Measurements from ENCODE around the gene PALLD.

PALLD gene

DNA sequence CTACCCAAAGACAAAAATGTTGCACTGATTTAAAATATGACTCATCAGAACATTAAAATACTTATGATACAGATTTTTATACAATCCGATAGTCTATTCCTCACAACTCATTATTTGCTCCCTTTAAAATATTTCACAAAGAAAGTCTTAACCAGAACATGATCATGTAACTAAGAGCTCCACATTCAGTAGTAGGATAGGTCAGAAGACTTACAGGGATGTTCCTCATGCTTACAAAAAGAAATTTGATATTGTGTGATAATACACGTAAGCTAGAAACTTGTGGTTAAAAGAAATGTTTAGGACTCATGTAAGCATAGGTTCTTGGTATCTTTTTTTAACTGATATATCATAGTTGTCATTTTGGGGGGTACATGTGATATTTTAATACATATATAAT, 235.9 kb downstream of the PALLD start:
- Histone ChIP-seq H3K9me3 (ENCODE audit: insufficient read depth, low read length, severe bottlenecking) (no peaks in the 10 kb centered on the region), H3K4me3 (ENCODE audit: low read depth in 1 of 2, low read length in 2 of 2) (no peak overlapping the region), H3K4me1 (ENCODE audit: insufficient read depth, low read length) (no peaks in the 10 kb centered on the region), H3K27me3 (ENCODE audit: insufficient read depth, low read length, poor library complexity) (no peaks in the 10 kb centered on the region), H3K9ac (ENCODE audit: low read depth, low read length) (no peak overlapping the region), H3K36me3 (ENCODE audit: insufficient read depth, low read length) (no peaks in the 10 kb centered on the region), H3K79me2 (ENCODE audit: insufficient read depth, low read length) (no peaks in the 10 kb centered on the region), H3K4me2 (ENCODE audit: insufficient read depth, low read length) (no peak overlapping the region), H2AFZ (ENCODE audit: low read depth, low read length) (no peak overlapping the region), H3K27ac (ENCODE audit: low read length) (no peak overlapping the region), H4K20me1 (ENCODE audit: insufficient read depth, low read length) (no peaks in the 10 kb centered on the region)
- DNase-seq, result no peak
- TF ChIP-seq, protein P1, sequence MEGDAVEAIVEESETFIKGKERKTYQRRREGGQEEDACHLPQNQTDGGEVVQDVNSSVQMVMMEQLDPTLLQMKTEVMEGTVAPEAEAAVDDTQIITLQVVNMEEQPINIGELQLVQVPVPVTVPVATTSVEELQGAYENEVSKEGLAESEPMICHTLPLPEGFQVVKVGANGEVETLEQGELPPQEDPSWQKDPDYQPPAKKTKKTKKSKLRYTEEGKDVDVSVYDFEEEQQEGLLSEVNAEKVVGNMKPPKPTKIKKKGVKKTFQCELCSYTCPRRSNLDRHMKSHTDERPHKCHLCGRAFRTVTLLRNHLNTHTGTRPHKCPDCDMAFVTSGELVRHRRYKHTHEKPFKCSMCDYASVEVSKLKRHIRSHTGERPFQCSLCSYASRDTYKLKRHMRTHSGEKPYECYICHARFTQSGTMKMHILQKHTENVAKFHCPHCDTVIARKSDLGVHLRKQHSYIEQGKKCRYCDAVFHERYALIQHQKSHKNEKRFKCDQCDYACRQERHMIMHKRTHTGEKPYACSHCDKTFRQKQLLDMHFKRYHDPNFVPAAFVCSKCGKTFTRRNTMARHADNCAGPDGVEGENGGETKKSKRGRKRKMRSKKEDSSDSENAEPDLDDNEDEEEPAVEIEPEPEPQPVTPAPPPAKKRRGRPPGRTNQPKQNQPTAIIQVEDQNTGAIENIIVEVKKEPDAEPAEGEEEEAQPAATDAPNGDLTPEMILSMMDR (IDR thresholded peaks at IDR 0.05; ENCODE audit: borderline replicate concordance, extremely low read depth, low read length, poor library complexity, severe bottlenecking), result no peak
- no peak for TF ChIP-seq EZH2 (IDR thresholded peaks at IDR 0.05; ENCODE audit: borderline replicate concordance, low read depth, low read length, severe bottlenecking)
- ATAC-seq (ENCODE audit: insufficient read depth, low read depth), result no peak

- Histone ChIP-seq H3K36me3 (ENCODE audit: insufficient read depth, low read length) (no peaks in the 10 kb centered on the region), H3K79me2 (ENCODE audit: insufficient read depth, low read length) (no peaks in the 10 kb centered on the region), H3K4me1 (ENCODE audit: insufficient read depth, low read length) (no peaks in the 10 kb centered on the region), H3K9ac (ENCODE audit: low read depth, low read length) (no peak overlapping the region), H3K27ac (ENCODE audit: low read length) (no peak overlapping the region), H3K9me3 (ENCODE audit: insufficient read depth, low read length, severe bottlenecking) (no peaks in the 10 kb centered on the region), H3K4me3 (ENCODE audit: low read depth in 1 of 2, low read length in 2 of 2) (no peak overlapping the region), H2AFZ (ENCODE audit: low read depth, low read length) (no peak overlapping the region), H3K27me3 (ENCODE audit: insufficient read depth, low read length, poor library complexity) (no peaks in the 10 kb centered on the region), H3K4me2 (ENCODE audit: insufficient read depth, low read length) (no peak overlapping the region), H4K20me1 (ENCODE audit: insufficient read depth, low read length) (no peaks in the 10 kb centered on the region)
- ATAC-seq (ENCODE audit: insufficient read depth, low read depth) (no peak), DNase-seq (no peak)
- TF ChIP-seq, protein P1 (IDR thresholded peaks at IDR 0.05; ENCODE audit: borderline replicate concordance, extremely low read depth, low read length, poor library complexity, severe bottlenecking), result no peak
- TF ChIP-seq EZH2 (IDR thresholded peaks at IDR 0.05; ENCODE audit: borderline replicate concordance, low read depth, low read length, severe bottlenecking), result no peak
Observed at GRCh38 chr4:168734703-168735678, 238.1 kb downstream of the PALLD start.

- no peak for TF ChIP-seq EZH2 (IDR thresholded peaks at IDR 0.05; ENCODE audit: borderline replicate concordance, low read depth, low read length, severe bottlenecking)
- TF ChIP-seq, protein P1 (IDR thresholded peaks at IDR 0.05; ENCODE audit: borderline replicate concordance, extremely low read depth, low read length, poor library complexity, severe bottlenecking), result no peak
- H3K4me1 ChIP-seq (ENCODE audit: insufficient read depth, low read length), result no peaks in the 10 kb centered on the region
- no peaks in the 10 kb centered on the region for H4K20me1 ChIP-seq (ENCODE audit: insufficient read depth, low read length)
- no peak overlapping the region for H2AFZ ChIP-seq (ENCODE audit: low read depth, low read length)
- no peaks in the 10 kb centered on the region for H3K9me3 ChIP-seq (ENCODE audit: insufficient read depth, low read length, severe bottlenecking)
- no peak overlapping the region for H3K27ac ChIP-seq (ENCODE audit: low read length)
- ATAC-seq (ENCODE audit: insufficient read depth, low read depth) (no peak), DNase-seq (no peak)
- no peaks in the 10 kb centered on the region for H3K36me3 ChIP-seq (ENCODE audit: insufficient read depth, low read length)
- H3K9ac ChIP-seq (ENCODE audit: low read depth, low read length), result no peak overlapping the region
- no peak overlapping the region for H3K4me3 ChIP-seq (ENCODE audit: low read depth in 1 of 2, low read length in 2 of 2)
- H3K27me3 ChIP-seq (ENCODE audit: insufficient read depth, low read length, poor library complexity), result no peaks in the 10 kb centered on the region
- H3K79me2 ChIP-seq (ENCODE audit: insufficient read depth, low read length), result no peaks in the 10 kb centered on the region
- H3K4me2 ChIP-seq (ENCODE audit: insufficient read depth, low read length), result no peak overlapping the region
Observed at GRCh38 chr4:168735735-168736134, 238.9 kb downstream of the PALLD start.
